NCI-H69 (cell line): ENCODE results near the gene BPIFB4.

Experiments
- DNase-seq: peaks from one replicate; lab custom pipeline; 2025; lab: John Stamatoyannopoulos, UW

The BPIFB4 gene

GRCh38 chr20:33062105-33062824 is 17.2 kb upstream of the BPIFB4 start:
- DNase-seq, result no peak

GRCh38 chr20:33062825-33063149 is 16.7 kb upstream of the BPIFB4 start:
- DNase-seq, result no peak

- DNase-seq, result no peak
Observed at GRCh38 chr20:33063271-33063670, 16.2 kb upstream of the BPIFB4 start.

- no peak for DNase-seq
Observed at GRCh38 chr20:33064572-33065287, 14.7 kb upstream of the BPIFB4 start.

- no peak for DNase-seq
Observed at GRCh38 chr20:33065785-33066184, 13.7 kb upstream of the BPIFB4 start.

GRCh38 chr20:33067806-33068205 is 11.6 kb upstream of the BPIFB4 start:
- no peak for DNase-seq

- no peak for DNase-seq
Observed at GRCh38 chr20:33068251-33068939, 11.0 kb upstream of the BPIFB4 start.

GRCh38 chr20:33069673-33070072 is 9.8 kb upstream of the BPIFB4 start:
- DNase-seq, result no peak

- DNase-seq, result no peak
Observed at GRCh38 chr20:33070111-33071053, 9.1 kb upstream of the BPIFB4 start.

- DNase-seq, result no peak
Observed at GRCh38 chr20:33071198-33071597, 8.2 kb upstream of the BPIFB4 start.

GRCh38 chr20:33072362-33072761 is 7.1 kb upstream of the BPIFB4 start:
- DNase-seq, result no peak

GRCh38 chr20:33072813-33073212 is 6.6 kb upstream of the BPIFB4 start:
- DNase-seq, result no peak

GRCh38 chr20:33074675-33075074 is 4.8 kb upstream of the BPIFB4 start:
- DNase-seq, result no peak

GRCh38 chr20:33075281-33075680 is 4.2 kb upstream of the BPIFB4 start:
- DNase-seq, result no peak

GRCh38 chr20:33076662-33077372 is 2.6 kb upstream of the BPIFB4 start:
- no peak for DNase-seq

- no peak for DNase-seq
Observed at GRCh38 chr20:33081411-33082154, 2.1 kb downstream of the BPIFB4 start.

- DNase-seq, result no peak
Observed at GRCh38 chr20:33082546-33082945, 3.1 kb downstream of the BPIFB4 start.

- no peak for DNase-seq
Observed at GRCh38 chr20:33083544-33084340, 4.3 kb downstream of the BPIFB4 start.

- no peak for DNase-seq
Observed at GRCh38 chr20:33084722-33085121, 5.3 kb downstream of the BPIFB4 start.
